Fibroblast of skin of right quadriceps (primary cell): Measurements from ENCODE around the gene GCN1.
"Not testable (repeated sequence)": the region's sequence is repeated elsewhere in the genome, so short reads cannot be mapped to it uniquely, and the experiment has no call there.

ENCODE experiments used
- DNase-seq: peaks from one replicate; pipeline ENCODE4 v3.0.0-alpha.2; 2013

GCN1 gene

GRCh38 chr12:120212301-120212700 is 17.8 kb upstream of the GCN1 start:
- DNase-seq: no peak

DNA sequence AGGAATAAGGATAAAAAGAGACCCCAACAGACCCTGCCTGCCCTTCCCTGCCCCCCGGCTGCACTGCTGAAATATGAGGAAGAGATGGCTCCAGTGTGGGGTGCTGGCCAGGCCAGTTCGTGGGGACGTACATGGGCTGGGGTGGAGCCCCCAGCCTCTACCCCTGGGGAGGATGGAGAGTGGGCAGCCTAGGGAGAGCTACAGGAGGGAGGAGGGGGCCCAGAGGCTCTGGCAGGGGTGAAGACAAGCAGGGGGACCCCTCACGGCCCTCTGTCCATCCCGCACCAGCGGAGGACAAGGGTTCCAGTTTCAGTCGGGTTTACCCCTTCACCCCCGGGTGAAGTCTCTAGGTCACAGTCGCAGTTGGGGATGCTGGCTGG is 17.4 kb upstream of the GCN1 start:
- DNase-seq: no peak

- DNase-seq: no peak
Observed at GRCh38 chr12:120211243-120211903, 16.9 kb upstream of the GCN1 start.

DNA sequence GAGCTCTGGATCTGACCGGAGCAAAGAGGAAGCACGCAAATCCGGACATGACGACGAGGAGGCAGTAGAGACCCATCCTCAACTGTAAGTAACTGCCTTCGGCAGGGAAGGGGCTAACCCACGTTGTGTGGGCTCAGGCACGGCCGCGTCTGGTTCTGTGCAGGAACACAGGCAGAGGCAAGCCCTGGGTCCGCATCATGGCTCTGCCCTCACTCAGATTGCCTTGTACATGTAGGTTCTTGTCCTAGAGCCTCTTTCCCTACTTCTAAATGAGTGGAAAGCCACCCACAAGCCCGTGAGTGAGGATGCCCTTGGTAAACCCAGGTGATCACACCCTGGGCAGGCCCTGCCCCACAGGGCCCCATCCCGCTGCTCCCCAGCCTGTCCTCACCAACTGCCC is 15.3 kb upstream of the GCN1 start:
- DNase-seq: no peak

- DNase-seq: no peak
Observed at GRCh38 chr12:120207227-120207626, 12.7 kb upstream of the GCN1 start.

DNA sequence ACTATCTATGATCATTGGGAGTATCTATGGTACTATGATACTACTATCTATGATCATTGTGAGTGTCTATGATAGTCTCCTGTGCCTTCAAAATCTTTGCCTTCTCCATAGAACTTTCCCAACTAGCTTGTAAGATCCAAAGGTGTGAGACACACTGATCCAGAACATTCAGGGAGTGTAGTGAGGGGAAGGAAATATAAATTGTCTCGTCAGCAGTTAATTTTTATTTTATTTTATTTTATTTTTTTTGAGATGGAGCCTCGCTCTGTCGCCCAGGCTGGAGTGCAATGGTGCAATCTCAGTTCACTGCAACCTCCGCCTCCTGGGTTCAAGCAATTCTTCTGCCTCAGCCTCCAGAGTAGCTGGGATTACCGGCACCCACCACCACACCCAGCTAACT is 12.3 kb upstream of the GCN1 start:
- DNase-seq: not testable (repeated sequence)

DNA sequence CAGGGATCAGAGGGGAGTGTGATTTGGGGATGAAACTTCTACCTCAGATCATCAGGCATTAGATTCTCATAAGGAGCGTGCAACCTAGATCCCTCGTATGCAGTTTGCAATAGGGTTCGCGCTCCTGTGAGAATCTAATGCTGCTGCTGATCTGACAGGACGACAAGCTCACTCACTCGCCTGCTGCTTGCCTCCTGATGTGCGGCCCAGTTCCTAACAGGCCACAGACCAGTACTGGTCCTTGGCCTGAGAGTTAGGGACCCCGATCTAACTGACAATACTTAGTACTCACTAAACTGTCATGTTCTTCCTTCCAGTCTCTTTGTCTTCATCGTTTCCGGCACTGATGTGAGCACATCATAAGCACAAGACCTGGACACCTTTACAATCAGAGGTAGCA is 11.7 kb upstream of the GCN1 start:
- DNase-seq: no peak

DNA sequence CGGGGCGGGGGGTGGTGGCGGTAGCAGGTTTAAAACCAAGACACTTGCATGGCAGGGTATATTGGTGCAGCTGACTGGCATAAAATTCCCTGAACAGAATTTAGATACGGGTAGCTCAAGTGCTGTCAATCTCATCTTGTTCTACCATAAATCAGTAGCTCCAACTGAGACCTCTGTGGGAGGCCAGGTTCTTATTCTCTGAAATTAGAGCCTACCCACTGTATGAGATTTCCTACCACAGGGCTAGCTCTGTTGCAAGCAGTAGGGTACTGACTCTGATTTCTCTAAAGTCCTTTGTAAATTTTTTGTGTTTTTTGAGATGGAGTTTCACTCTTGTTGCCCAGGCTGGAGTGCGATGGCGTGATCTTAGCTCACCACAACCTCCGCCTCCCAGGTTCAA is 9.7 kb upstream of the GCN1 start:
- DNase-seq: no peak

DNA sequence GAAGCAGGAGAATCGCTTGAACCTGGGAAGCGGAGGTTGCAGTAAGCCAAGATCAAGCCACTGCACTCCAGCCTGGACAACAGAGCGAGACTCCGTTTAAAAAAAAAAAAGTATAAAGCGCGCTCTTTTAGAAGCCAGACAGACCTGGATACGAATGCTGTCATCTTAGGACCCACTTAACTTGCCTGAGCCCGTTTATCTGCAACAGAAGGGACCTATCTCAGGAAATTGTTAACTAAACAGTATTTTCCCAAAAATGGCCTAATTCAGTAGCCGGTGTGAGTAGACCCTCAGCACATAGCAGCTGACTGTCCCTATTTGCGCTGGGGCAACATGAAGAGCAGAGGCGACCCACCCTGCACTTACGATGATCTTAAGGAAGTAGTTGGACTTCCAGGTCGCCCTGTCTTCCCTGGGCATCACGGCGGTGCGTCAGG is 5.9 kb upstream of the GCN1 start:
- no peak for DNase-seq

DNA sequence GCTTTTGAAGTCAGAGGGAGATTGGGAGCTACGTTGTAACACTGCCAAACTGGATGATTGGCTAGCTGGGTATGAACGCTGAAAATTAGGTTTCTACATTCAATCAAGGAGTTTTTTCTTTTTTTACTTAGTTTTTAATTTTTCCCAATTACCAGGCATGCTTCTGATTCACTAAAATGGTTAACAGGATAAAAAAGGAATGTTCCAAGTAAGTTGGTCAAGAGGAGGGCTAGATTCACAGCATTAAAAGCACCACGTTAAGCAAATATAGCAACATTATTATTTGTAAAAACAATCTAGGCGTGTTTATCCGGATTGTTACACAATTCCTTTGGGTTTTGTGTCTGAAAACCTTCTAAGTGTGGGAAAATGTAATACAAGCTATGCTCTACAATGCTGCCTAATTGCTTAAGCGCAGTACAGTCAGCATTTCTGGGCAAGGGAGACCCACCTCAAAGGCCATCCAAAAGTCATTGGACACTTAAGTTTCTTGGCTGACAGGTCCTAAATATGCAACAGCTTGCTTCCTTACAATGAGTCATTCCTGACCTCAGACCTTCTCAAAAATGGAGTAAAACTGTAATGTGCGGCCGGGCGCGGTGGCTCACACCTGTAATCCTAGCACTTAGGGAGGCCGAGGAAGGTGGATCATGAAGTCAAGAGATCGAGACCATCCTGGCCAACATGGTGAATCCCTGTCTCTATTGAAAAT is 5.2 kb upstream of the GCN1 start:
- peak; percentile 58 for DNase-seq

DNA sequence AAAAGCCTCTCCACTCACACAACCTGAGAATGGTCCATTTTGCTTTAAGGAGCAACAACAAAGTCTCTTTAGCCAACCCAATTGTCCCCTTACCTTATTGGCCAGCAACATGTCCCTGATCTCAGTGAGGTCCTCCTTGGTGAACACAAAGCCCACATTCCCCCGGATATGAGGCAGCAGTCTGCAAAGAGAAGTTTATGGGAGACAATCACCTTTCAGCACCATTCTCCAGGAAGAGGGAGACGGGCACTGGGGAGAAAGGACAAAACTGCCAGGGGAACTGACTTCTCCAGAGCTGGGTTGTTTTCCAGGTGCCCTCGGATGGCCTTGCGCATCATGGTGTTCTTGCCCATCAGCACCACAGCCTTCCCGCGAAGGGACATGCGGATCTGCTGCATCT is 4.5 kb upstream of the GCN1 start:
- DNase-seq: no peak

GRCh38 chr12:120197542-120197887 is 3.0 kb upstream of the GCN1 start:
- no peak for DNase-seq

GRCh38 chr12:120196817-120197541 is 2.5 kb upstream of the GCN1 start:
- not testable (repeated sequence) for DNase-seq

GRCh38 chr12:120196363-120196762 is 1.8 kb upstream of the GCN1 start:
- no peak for DNase-seq

DNA sequence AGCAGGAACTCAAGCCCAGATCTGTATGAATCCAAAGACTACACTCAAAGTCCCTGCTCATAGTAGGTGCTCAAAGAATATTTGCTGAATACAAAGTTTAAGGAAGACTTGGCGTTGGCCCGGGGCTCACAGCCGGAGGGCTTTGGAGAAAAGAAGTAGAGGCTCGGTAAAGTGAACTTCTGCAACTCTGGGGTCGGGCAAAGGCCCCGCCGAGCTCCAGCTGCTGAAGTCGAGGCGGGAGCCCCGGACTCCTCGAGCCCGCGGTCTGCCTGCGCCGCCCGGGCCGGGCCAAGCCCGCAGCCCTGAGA is 335 bp downstream of the GCN1 start:
- DNase-seq: no peak

DNA sequence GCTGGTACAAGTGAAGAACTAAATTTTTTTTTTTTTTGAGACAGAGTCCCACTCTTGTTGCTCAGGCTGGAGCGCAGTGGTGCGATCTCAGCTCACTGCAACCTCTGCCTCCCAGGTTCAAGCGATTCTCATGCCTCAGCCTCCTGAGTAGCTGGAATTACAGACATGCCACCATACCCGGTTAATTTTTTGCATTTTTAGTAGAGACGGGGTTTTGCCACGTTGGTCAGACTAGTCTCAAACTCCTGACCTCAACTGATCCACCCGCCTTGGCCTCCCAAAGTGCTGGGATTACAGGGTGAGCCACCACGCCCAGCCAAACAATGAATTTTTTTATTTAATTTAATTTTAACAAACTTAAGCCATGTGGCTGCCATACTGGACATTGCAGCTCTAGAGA is 1.2 kb downstream of the GCN1 start:
- not testable (repeated sequence) for DNase-seq

DNA sequence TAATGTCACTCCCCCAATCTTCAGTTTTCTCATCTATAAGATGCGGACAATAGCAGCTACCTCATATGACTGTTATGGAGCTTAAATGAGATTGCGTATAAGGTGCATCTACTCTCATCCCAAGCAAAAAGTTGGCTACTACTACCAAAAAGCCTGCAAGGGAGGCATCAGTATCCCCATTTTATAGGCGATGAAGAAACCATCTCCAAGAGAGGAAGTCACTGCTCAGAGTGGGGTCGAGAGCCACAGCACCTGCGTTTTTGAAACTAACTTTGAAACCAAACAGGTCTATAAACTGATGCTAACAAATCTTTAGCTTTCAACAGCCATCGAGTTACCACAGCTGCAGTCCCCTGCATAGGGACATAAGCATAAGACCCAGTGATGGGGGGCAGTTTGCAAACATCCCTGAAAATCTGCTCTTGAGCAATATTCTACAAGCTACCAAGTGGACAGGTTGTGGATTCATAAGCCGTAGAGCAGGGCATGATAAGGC is 3.5 kb downstream of the GCN1 start:
- DNase-seq: no peak

DNA sequence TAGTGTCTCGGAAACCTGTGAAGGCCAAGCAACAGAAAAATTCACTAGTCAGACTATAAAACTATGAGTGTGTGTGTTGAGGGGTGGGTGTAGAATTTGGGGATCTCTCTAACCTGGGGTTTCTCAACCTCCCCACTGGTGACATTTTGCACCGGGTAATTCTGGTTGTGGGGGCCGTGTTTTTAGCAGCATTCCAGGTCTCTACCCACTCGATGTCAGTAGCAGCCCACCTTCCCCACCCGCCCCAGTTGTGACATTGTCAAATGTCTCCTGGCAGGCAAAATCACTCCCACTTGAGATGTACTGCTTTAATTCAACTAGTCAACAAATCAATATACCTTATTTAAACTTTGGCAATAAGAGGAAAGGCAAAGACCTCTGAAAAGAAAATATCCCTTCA is 4.1 kb downstream of the GCN1 start:
- DNase-seq: no peak

DNA sequence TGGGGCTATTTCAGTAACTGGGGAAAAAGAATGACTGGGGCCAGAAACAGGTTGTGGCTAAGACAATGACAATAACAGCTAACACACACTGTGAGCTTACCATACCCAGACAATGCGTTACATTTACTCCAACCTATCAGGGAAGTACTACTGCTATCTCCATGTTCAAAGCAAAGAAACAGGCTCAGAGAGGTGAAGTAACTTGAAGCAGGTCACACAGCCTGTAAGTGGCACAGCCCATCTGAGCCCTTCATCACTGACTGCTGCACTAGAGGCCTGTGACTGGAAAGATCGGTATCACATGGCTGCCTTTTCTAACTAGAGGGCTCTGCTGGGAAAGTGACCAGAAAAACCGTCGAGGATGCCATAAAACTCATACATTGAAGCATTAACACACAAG is 7.9 kb downstream of the GCN1 start:
- no peak for DNase-seq

GRCh38 chr12:120183211-120183631 is 11.3 kb downstream of the GCN1 start:
- peak; percentile 32 for DNase-seq

GRCh38 chr12:120181991-120182631 is 12.4 kb downstream of the GCN1 start:
- DNase-seq: no peak

DNA sequence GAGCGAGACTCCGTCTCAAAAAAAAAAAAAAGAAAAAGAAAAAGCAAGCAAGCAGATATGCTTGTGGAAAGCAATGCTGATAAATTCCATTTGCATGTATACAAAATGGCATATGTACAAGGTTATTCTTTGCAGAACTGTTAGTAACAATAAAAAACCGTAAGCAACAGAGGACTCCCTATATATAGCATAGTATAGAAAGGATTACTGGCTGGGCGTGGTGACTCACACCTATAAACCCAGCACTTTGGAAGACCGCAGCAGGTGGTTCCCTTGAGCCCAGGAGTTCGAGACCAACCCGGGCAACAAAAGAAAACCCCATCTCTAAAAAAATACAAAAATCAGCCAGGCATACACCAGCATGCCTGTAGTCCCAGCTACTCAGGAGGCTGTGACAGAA is 13.5 kb downstream of the GCN1 start:
- no peak for DNase-seq

DNA sequence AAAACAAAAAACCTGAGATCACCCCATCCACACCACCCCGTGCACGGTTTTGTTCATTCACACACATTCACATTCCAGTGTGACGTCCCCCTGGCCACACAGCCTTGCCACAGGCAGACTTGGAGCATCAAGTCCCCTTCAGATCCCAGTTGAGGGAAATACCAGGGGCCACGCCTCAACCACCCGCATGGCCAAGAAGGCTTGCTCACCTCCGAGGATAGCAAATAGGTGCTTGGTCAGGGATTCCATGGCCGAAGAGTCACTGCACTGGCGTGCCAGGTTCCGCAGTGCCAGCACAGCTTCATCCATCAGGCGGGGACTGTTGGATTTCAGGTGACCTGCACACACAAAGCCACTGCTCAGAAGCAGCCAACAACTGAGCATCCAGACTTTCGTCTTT is 19.0 kb downstream of the GCN1 start:
- DNase-seq: no peak

DNA sequence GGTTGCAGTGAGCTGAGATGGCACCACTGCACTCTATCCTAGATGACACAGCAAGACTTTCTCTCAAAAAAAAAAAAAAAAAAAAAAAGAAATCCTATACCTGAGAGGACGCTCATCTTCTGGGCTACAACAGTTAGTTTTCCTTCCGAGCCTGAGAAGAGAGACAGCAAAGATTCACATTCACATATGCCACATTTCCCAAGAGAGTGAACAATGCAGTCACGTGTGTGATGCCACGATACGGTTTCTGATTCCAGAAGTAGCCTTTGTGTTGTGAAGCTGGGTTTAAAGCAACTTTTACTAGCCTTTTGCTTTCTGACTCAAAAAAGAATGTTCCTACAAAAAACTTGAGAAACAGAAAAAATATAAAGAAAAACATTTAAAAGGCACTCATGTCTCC is 19.5 kb downstream of the GCN1 start:
- no peak for DNase-seq
